GM06990 (cell line): ENCODE measurements around the gene AGMAT.
A peak's percentile ranks its signal among the peaks of the same experiment; 100 is the strongest.

Experiments used
- DNase-seq: peaks from one replicate; pipeline ENCODE4 v3.0.0-alpha.2; 2011; ENCODE audit not compliant: insufficient read length; ENCODE audit errors: extremely low read depth
- H3K27me3 ChIP-seq: replicated peaks from 2 replicates; pipeline ENCODE4 v1.6.0; 2011; ENCODE audit warnings: low read length; ENCODE audit not compliant: control insufficient read depth, insufficient read depth
- H3K36me3 ChIP-seq: 2 replicates; pipeline ENCODE4 v1.5.1; 2011; ENCODE audit warnings: low read length; ENCODE audit not compliant: control insufficient read depth, insufficient read depth
- H3K4me3 ChIP-seq: replicated peaks from 2 replicates; pipeline ENCODE4 v1.5.1; 2011; ENCODE audit warnings: low read depth, mild to moderate bottlenecking, control low read depth, low read length
- TF ChIP-seq, protein P1 (sequence below): IDR thresholded peaks from 2 replicates; pipeline ENCODE4 v1.5.1; 2011; ENCODE audit warnings: low read length, control low read depth, mild to moderate bottlenecking, inconsistent platforms; ENCODE audit not compliant: insufficient read depth, poor library complexity, severe bottlenecking

Gene AGMAT, protein sequence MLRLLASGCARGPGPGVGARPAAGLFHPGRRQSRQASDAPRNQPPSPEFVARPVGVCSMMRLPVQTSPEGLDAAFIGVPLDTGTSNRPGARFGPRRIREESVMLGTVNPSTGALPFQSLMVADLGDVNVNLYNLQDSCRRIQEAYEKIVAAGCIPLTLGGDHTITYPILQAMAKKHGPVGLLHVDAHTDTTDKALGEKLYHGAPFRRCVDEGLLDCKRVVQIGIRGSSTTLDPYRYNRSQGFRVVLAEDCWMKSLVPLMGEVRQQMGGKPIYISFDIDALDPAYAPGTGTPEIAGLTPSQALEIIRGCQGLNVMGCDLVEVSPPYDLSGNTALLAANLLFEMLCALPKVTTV

DNA sequence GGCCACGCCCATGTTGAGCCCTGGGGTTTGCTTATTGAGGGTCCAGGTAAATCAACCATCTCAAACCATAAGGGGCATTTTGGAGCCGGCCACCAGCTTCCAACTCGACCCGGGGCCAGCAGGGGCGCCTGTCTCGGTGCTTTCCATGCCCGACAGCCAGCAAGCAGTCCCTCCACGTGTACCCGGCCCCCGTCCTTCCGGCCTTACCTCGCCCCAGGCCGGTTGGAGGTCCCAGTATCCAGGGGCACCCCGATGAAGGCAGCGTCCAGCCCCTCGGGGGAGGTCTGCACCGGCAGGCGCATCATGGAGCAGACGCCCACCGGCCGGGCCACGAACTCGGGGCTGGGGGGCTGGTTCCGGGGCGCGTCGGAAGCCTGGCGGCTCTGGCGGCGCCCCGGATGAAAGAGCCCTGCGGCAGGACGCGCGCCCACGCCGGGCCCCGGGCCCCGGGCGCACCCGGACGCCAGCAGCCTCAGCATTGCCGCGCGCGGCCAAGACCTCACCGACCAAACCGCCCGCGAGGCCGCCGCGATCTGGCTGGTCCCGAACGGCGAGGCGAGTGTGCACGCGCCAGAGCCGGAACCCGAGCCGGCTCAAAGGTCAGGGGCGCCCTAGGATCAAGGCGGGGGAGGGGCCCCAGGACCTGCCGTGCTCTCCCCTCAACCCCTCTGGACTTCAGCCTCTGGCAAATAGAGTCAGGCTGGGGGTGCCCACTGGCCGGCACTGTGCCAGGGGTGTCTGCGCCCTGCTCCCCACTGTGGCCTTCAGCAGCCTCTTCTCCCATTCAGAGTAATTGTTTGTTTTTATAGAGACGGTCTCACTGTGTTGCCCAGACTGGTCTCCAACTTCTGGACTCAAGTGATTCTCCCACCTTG lies at the start of gene AGMAT:
Gene AGMAT, minus strand, starts transcription at position 563 of the 875 bp plus-strand sequence. Its CDS starts 84 bp downstream, at position 479.
- no peaks in the 10 kb centered on the region for H3K36me3 ChIP-seq
- TF ChIP-seq, protein P1, sequence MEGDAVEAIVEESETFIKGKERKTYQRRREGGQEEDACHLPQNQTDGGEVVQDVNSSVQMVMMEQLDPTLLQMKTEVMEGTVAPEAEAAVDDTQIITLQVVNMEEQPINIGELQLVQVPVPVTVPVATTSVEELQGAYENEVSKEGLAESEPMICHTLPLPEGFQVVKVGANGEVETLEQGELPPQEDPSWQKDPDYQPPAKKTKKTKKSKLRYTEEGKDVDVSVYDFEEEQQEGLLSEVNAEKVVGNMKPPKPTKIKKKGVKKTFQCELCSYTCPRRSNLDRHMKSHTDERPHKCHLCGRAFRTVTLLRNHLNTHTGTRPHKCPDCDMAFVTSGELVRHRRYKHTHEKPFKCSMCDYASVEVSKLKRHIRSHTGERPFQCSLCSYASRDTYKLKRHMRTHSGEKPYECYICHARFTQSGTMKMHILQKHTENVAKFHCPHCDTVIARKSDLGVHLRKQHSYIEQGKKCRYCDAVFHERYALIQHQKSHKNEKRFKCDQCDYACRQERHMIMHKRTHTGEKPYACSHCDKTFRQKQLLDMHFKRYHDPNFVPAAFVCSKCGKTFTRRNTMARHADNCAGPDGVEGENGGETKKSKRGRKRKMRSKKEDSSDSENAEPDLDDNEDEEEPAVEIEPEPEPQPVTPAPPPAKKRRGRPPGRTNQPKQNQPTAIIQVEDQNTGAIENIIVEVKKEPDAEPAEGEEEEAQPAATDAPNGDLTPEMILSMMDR, result peak; percentile 33
- H3K4me3 ChIP-seq, result peak within 1 kb of the TSS; percentile 55
- DNase-seq, result peak; percentile 80
- no peaks in the 10 kb centered on the region for H3K27me3 ChIP-seq

DNA sequence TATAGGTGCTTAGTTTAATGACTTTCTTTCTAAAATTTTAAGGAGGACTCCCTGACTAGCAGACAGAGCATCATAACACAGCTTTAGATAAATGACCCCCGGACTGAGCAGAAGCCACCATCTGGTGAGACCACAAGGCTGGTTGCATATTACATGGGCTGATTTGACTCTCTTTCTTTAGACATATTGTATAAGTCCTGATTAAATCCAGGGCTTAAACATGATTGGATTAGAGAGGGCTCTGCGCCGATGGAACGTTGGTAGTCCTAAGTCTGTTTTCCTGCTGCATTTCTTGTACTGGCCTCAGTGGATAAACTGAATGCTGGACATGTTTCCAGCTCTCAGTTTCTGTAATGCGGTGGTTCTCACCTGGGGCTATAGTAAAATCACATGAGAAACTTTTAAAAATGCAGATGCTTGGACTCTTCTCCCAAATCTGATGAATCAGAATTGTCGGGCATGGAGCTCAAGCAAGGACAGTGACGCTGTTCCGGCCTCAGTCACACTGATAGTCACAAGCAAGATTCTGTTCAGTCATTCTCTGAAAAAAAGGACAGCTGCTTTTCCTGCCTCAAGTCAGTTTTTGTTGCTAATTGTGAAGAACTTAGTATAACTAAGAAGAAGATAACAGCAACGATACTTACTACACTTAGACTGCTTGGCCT lies 49.0 kb upstream of the AGMAT start:
- Histone ChIP-seq H3K36me3 (peaks cover 15% of the 10 kb centered on the region), H3K27me3 (no peaks in the 10 kb centered on the region), H3K4me3 (no peak overlapping the region)
- DNase-seq, result no peak
- TF ChIP-seq, protein P1, result no peak

DNA sequence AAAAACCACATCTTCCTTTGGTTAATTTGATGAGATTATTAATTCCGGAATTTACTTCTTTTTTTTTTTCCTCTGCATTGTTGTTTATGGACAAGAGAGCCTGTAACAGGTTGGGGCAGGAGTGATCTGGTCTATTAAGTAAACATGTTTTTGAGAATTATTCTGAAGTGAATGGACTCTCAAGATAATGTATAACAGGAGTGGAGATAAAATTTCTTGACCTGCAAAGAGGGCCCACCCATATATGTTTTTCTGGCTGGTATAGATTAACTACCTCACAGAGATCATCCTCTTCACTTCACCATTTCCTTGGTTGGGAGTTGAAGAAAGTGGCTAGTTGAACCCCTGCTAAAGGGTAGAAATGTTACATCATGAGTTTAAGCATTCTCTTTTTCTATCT lies 43.2 kb upstream of the AGMAT start:
- Histone ChIP-seq H3K27me3 (no peaks in the 10 kb centered on the region), H3K36me3 (peaks cover 6% of the 10 kb centered on the region), H3K4me3 (no peak overlapping the region)
- TF ChIP-seq, protein P1, result no peak
- no peak for DNase-seq

DNA sequence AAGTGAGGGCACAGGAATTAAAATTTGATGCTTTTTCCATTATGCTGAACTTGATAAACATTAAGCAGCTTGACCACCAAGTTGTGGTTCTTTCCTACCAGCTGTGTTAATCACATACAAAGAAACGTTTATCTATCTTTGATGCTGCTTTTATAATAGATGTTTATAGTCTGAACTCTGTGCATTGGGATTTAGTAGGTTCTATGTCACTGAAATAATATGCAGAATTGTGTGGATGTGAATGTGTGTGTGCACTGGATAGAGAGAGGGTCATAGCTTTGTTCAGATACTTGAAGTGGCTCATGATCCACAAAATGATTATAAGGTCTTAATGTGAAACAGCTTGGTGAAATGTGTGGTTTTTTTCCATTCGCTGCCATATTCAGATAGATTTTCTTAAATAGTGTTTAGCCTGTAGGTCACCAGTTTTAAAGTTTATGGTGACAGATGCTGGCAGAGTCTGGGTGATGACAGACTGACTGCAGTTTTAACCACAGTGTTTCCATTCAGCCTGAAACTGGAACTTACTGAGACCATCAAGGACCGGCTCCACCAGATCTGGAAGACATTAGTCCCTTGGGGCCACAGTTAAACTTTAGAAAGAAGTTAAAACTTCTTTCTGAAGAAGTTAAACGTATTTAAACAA lies 42.6 kb upstream of the AGMAT start:
- Histone ChIP-seq H3K4me3 (no peak overlapping the region), H3K27me3 (no peaks in the 10 kb centered on the region), H3K36me3 (peaks cover 6% of the 10 kb centered on the region)
- DNase-seq, result no peak
- TF ChIP-seq, protein P1, result no peak

DNA sequence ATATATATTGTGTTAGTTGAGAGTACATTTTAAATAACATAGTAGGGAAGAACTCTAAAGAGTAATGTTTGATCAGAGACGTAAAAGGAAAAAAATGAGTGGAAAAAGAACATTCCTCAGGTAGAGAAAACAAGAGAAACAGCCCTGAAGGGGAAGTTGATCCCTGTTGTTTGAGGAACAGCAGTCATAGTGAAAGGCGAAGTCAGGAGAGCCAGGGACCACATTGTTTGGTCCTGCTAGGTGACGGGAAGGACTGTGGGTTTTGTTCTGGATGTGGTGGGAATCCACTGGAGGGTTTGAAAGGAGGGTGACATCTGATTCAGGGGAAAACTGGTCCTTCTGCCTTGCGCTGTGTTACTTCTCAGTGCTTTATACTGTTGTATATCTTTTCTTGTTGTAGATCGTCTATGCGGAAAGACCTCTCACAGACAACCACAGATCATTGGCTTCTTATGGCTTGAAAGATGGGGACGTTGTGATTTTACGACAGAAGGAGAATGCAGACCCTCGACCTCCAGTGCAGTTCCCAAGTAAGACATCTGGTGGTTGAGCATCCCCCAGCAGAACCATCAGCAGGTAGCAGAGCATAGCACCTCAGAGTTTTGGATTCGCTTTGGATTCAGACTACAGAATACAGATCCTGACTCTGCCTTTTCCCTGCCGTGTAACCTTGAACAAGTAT lies 41.6 kb upstream of the AGMAT start:
- no peak for DNase-seq
- TF ChIP-seq, protein P1, result no peak
- H3K27me3 ChIP-seq, result no peaks in the 10 kb centered on the region
- peaks cover 6% of the 10 kb centered on the region for H3K36me3 ChIP-seq
- no peak overlapping the region for H3K4me3 ChIP-seq
